HepG2 (cell line): Measurements from ENCODE around the gene PSMA2. TPM values are rescaled to one million over a fixed set of nuclear protein-coding genes. Genes with fewer than 3 reads are reported as not detected.

Experiments used
- BCL3 ChIP-seq: sonication (generic); formaldehyde crosslinking; IDR thresholded peaks from 2 replicates; pipeline ENCODE4 v1.5.1; 2020; ENCODE audit warnings: mild to moderate bottlenecking, missing genetic modification reagents, moderate library complexity
- BRCA1 ChIP-seq: sonication (generic); formaldehyde crosslinking; IDR thresholded peaks from 2 replicates; pipeline ENCODE4 v1.4.0; 2020; ENCODE audit warnings: missing genetic modification reagents
- HMGXB3 ChIP-seq: sonication (generic); formaldehyde crosslinking; IDR thresholded peaks from 2 replicates; pipeline ENCODE4 v1.4.0; 2020; ENCODE audit warnings: missing genetic modification reagents, borderline replicate concordance
- KDM5A ChIP-seq: fragments of 200-600 bp; sonication (generic); IDR thresholded peaks from 2 replicates; pipeline ENCODE4 v1.7.0; 2018; ENCODE audit warnings: antibody characterized with exemption, mild to moderate bottlenecking, low read length, borderline replicate concordance
- MZF1 ChIP-seq: sonication (generic); formaldehyde crosslinking; IDR thresholded peaks from 2 replicates; pipeline ENCODE4 v1.8.1; 2023; ENCODE audit warnings: mild to moderate bottlenecking, missing genetic modification reagents, borderline replicate concordance
- PAXIP1 ChIP-seq: sonication (generic); formaldehyde crosslinking; conservative IDR thresholded peaks from 2 replicates; pipeline ENCODE4 v1.4.0; 2020; ENCODE audit warnings: mild to moderate bottlenecking, missing genetic modification reagents, moderate library complexity
- SRY ChIP-seq: sonication (generic); formaldehyde crosslinking; IDR thresholded peaks from 2 replicates; pipeline ENCODE4 v1.8.0; 2022; ENCODE audit warnings: mild to moderate bottlenecking, missing genetic modification reagents
- TARDBP ChIP-seq: sonication (generic); formaldehyde crosslinking; IDR thresholded peaks from 2 replicates; pipeline ENCODE4 v1.8.0; 2022; ENCODE audit warnings: mild to moderate bottlenecking, missing genetic modification reagents
- TP53 ChIP-seq: sonication (generic); formaldehyde crosslinking; conservative IDR thresholded peaks from 2 replicates; pipeline ENCODE4 v1.4.0; 2020; ENCODE audit warnings: missing genetic modification reagents
- ZBTB42 ChIP-seq: sonication (generic); formaldehyde crosslinking; IDR thresholded peaks from 2 replicates; pipeline ENCODE4 v1.5.0; 2020; ENCODE audit warnings: mild to moderate bottlenecking, missing genetic modification reagents
- ZFP90 ChIP-seq: sonication (generic); formaldehyde crosslinking; IDR thresholded peaks from 2 replicates; pipeline ENCODE4 v1.8.0; 2022; ENCODE audit warnings: missing genetic modification reagents, mild to moderate bottlenecking, inconsistent platforms, borderline replicate concordance
- ZNF615 ChIP-seq: sonication (generic); formaldehyde crosslinking; IDR thresholded peaks from 2 replicates; pipeline ENCODE4 v1.5.0; 2020; ENCODE audit warnings: mild to moderate bottlenecking, missing genetic modification reagents, borderline replicate concordance
- ZNF740 ChIP-seq: sonication (generic); formaldehyde crosslinking; IDR thresholded peaks from 2 replicates; pipeline ENCODE4 v1.4.0; 2020; ENCODE audit warnings: missing genetic modification reagents
- ZNF749 ChIP-seq: sonication (generic); formaldehyde crosslinking; IDR thresholded peaks from 2 replicates; pipeline ENCODE4 v1.8.0; 2022; ENCODE audit warnings: mild to moderate bottlenecking, missing genetic modification reagents, moderate library complexity, borderline replicate concordance
- ZNF75D ChIP-seq: sonication (generic); formaldehyde crosslinking; IDR thresholded peaks from 2 replicates; pipeline ENCODE4 v1.8.1; 2023; ENCODE audit warnings: missing genetic modification reagents, mild to moderate bottlenecking, borderline replicate concordance
- ZNF773 ChIP-seq: sonication (generic); formaldehyde crosslinking; IDR thresholded peaks from 2 replicates; pipeline ENCODE4 v1.4.0; 2020; ENCODE audit warnings: missing genetic modification reagents, borderline replicate concordance
- polyA plus RNA-seq, 8 experiments: library from polyadenylated mRNA; depleted of rRNA in 3 of 8; stranded (reverse) in 7 of 8; unstranded in 1 of 8; fragments of >200 nt; fragmentation: Illumina TruSeq in 4 of 8; extraction: Trizol in 4 of 8; gene quantifications; 2 replicates each; pipeline versions ENCODE4 v1.2.1 to v1.2.3, GENCODE V29; 2011 to 2016; ENCODE audit warnings: low read depth in 4 of 8, missing spikeins in 1 of 8, mixed read lengths in 1 of 8; ENCODE audit not compliant: insufficient read depth in 1 of 8
- total RNA-seq, 5 experiments: library from RNA; depleted of rRNA; stranded (reverse); fragments of >200 nt; fragmentation: Illumina TruSeq; extraction: Trizol; gene quantifications; 2 replicates each; pipeline ENCODE4 v1.2.3, GENCODE V29; 2016; ENCODE audit warnings: low read depth in 1 of 5

Gene PSMA2
- total and polyA plus RNA-seq, 2 of the 13 experiments (the other 11 are each of a cell fraction or from before 2014, with no cell fraction given) = 125 to 266 TPM

- TF ChIP-seq PAXIP1 (CRISPR knock-in tag) (0 out of 2 replicates have a peak, but pooled peaks have one; percentile 27), HMGXB3 (CRISPR knock-in tag) (peak; percentile 89; the same call in 1 of the 2 replicates), MZF1 (no peak), ZNF75D (CRISPR knock-in tag) (no peak), ZFP90 (CRISPR knock-in tag) (no peak), KDM5A (peak; percentile 74), ZNF615 (CRISPR knock-in tag) (no peak), TARDBP (0 out of 2 replicates have a peak, but pooled peaks have one; percentile 19), ZNF740 (CRISPR knock-in tag) (no peak), ZNF773 (no peak), ZNF749 (CRISPR knock-in tag) (peak; percentile 64; the same call in 1 of the 2 replicates), ZBTB42 (CRISPR knock-in tag) (peak; percentile 55; the same call in 1 of the 2 replicates), SRY (CRISPR knock-in tag) (no peak), TP53 (CRISPR knock-in tag) (no peak), BCL3 (CRISPR knock-in tag) (no peak; the same call in 1 of the 2 replicates), BRCA1 (CRISPR knock-in tag) (no peak)
Observed at GRCh38 chr7:42931834-42932651, at the start of gene PSMA2, which contains the start of gene MRPL32 (continued).
